Measurements from ENCODE around the gene SCLY. TPM values are rescaled to one million over a fixed set of nuclear protein-coding genes. Genes with fewer than 3 reads are reported as not detected.
A peak's percentile ranks its signal among the peaks of the same experiment; 100 is the strongest.
"Not testable (repeated sequence)": the region's sequence is repeated elsewhere in the genome, so short reads cannot be mapped to it uniquely, and the experiment has no call there.

The SCLY gene
- total RNA-seq, 2 donors from 2014 or later = 18.5 to 32.4 TPM

- H3K9me3 ChIP-seq = no peaks in the 10 kb centered on the region
- no peaks in the 10 kb centered on the region for H3K27me3 ChIP-seq
- ATAC-seq (no peak), DNase-seq (no peak)
- H3K27ac ChIP-seq = peak overlapping the region in 1 of 4 donors; percentile 7
- H3K4me3 ChIP-seq = no peak overlapping the region
- peaks cover 66% of the 10 kb centered on the region for H3K4me1 ChIP-seq
- intact Hi-C loops (cut with DNase I) = no loop called here
- TF ChIP-seq CTCF (IDR thresholded peaks at IDR 0.05) = no peak
- no peak for TF ChIP-seq POLR2A (IDR thresholded peaks at IDR 0.05)
- 83 to 87% methylated on average over 9 of the region's 9 CpGs for whole genome bisulfite sequencing, 2 donors
- peaks cover 0 to 5% of the 10 kb centered on the region in 2 donors for H3K36me3 ChIP-seq (replicated peaks in 1 of 2; ENCODE audit: insufficient read depth in 1 of 2, low read depth in 2 of 2)
These were observed 5.4 kb downstream of the SCLY start for GRCh38 chr2:238066218-238066617.

GRCh38 chr2:238066718-238067117 is 5.9 kb downstream of the SCLY start:
- H3K27ac ChIP-seq; intact Hi-C loops (cut with DNase I); H3K27me3 ChIP-seq; DNase-seq; ATAC-seq; H3K36me3 ChIP-seq (replicated peaks in 1 of 2; ENCODE audit: insufficient read depth in 1 of 2, low read depth in 2 of 2); H3K4me3 ChIP-seq; H3K9me3 ChIP-seq: not testable (repeated sequence)
- H3K4me1 ChIP-seq = peaks cover 64% of the 10 kb centered on the region
- WGBS, 2 donors = 95 to 96% methylated on average over 7 of the region's 7 CpGs

GRCh38 chr2:238067939-238068338 is 7.1 kb downstream of the SCLY start:
- ATAC-seq = no peak
- intact Hi-C loops (cut with DNase I) = no loop called here
- 93 to 97% methylated on average over 7 of the region's 7 CpGs for WGBS, 2 donors
- no peaks in the 10 kb centered on the region for H3K9me3 ChIP-seq
- H3K27ac ChIP-seq = peak overlapping the region in 2 of 4 donors; percentile 5 to 85
- no peak for TF ChIP-seq POLR2A (IDR thresholded peaks at IDR 0.05)
- no peak for TF ChIP-seq CTCF (IDR thresholded peaks at IDR 0.05)
- no peak overlapping the region for H3K4me3 ChIP-seq
- peaks cover 52% of the 10 kb centered on the region for H3K4me1 ChIP-seq
- peaks cover 0 to 5% of the 10 kb centered on the region in 2 donors for H3K36me3 ChIP-seq (replicated peaks in 1 of 2; ENCODE audit: insufficient read depth in 1 of 2, low read depth in 2 of 2)
- H3K27me3 ChIP-seq = no peaks in the 10 kb centered on the region
- no peak for DNase-seq

GRCh38 chr2:238069021-238069709 is 8.4 kb downstream of the SCLY start:
- no peaks in the 10 kb centered on the region for H3K27me3 ChIP-seq
- H3K9me3 ChIP-seq = no peaks in the 10 kb centered on the region
- peak in 3 of 4 donors; percentile 30 to 53 (median 37) for DNase-seq
- H3K4me3 ChIP-seq = no peak overlapping the region
- WGBS, 2 donors = 37 to 63% methylated on average over 7 to 10 of the region's 10 CpGs
- no peak for ATAC-seq
- H3K4me1 ChIP-seq = peaks cover 40% of the 10 kb centered on the region
- intact Hi-C loops (cut with DNase I) = no loop called here
- TF ChIP-seq POLR2A (IDR thresholded peaks at IDR 0.05) (no peak), CTCF (IDR thresholded peaks at IDR 0.05) (no peak)
- peaks cover 0 to 5% of the 10 kb centered on the region in 2 donors for H3K36me3 ChIP-seq (replicated peaks in 1 of 2; ENCODE audit: insufficient read depth in 1 of 2, low read depth in 2 of 2)
- H3K27ac ChIP-seq = peak overlapping the region; percentile 72 to 85 (median 82)

- DNase-seq = peak; percentile 78 to 87 (median 84)
- peak in 3 of 7 experiments; percentile 14 to 21 (median 18) for TF ChIP-seq CTCF (IDR thresholded peaks at IDR 0.05)
- TF ChIP-seq POLR2A (IDR thresholded peaks at IDR 0.05) = peak in 2 of 3 donors; percentile 55 to 57
- H3K36me3 ChIP-seq (replicated peaks in 1 of 2; ENCODE audit: insufficient read depth in 1 of 2, low read depth in 2 of 2) = peaks cover 0 to 5% of the 10 kb centered on the region in 2 donors
- 15 to 19% methylated on average over 9 of the region's 9 CpGs for WGBS, 2 donors
- H3K9me3 ChIP-seq = no peaks in the 10 kb centered on the region
- H3K27me3 ChIP-seq = no peaks in the 10 kb centered on the region
- peak overlapping the region; percentile 72 to 85 (median 82) for H3K27ac ChIP-seq
- peak; percentile 96 for ATAC-seq
- intact Hi-C loops (cut with DNase I) = no loop called here
- H3K4me1 ChIP-seq = peaks cover 32% of the 10 kb centered on the region
- no peak overlapping the region for H3K4me3 ChIP-seq
These were observed 9.1 kb downstream of the SCLY start for GRCh38 chr2:238069877-238070276.
